ENCODE measurements around the gene EXOC1L.

EXOC1L gene

GRCh38 chr4:55826986-55827385 is 7.4 kb downstream of the EXOC1L start:
- DNase-seq, result no peak

DNA sequence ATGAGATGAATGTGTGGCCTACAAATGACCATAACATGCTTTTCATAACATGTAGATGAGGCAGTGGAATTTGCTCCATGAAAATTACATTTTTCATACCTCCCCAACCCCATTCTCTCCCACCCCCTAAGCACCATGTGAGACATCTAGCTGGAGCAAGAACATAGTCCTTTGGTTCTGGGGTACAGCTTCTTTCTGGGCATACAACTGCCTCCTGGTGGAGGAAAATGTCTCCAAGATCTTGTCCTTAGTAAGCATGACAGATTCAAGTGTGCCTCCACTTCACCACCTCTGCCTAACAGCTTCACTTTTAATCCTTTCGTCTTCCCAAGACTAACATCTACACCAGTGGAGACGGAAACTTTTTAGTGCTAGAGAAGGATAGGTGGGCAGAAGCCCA is 8.0 kb downstream of the EXOC1L start:
- no peak for TF ChIP-seq CTCF (IDR thresholded peaks at IDR 0.05; ENCODE audit: low read depth, low read length)
- Histone ChIP-seq H3K27ac (no peak overlapping the region), H3K27me3 (ENCODE audit: insufficient read depth, low read depth, severe bottlenecking) (no peaks in the 10 kb centered on the region)

More at GRCh38 chr4:55826986-55827385, 7.4 kb downstream of the EXOC1L start:
- Histone ChIP-seq H3K9me3 (ENCODE audit: severe bottlenecking) (no peaks in the 10 kb centered on the region), H3K4me3 (ENCODE audit: low read depth, low read length) (no peak overlapping the region), H3K36me3 (no peaks in the 10 kb centered on the region), H3K27me3 (ENCODE audit: insufficient read depth, low read depth, severe bottlenecking) (no peaks in the 10 kb centered on the region), H3K27ac (no peak overlapping the region)
- no peak for TF ChIP-seq CTCF (IDR thresholded peaks at IDR 0.05; ENCODE audit: low read depth, low read length)

DNA sequence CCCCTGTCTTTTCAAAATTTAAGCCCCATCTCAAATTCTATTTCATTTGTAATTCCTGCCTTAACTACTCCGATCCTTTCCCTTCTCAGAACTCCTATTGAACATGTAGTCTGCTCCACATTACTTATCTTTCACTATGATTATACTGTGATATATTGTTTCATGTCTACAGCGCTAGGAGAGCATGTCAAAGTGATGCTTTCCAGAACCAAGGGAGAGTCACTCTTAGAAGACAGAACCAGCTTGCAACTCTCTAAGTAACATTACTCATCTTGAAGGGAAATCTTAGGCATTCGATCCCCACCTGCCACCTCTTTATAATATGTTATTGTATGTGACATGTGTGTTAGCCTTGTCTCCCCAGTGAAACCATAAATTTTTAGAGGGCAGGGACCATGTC is 10.5 kb downstream of the EXOC1L start:
- Histone ChIP-seq H3K27me3 (ENCODE audit: insufficient read depth, low read depth, severe bottlenecking) (no peaks in the 10 kb centered on the region), H3K9me3 (ENCODE audit: severe bottlenecking) (no peaks in the 10 kb centered on the region), H3K36me3 (no peaks in the 10 kb centered on the region), H3K27ac (no peak overlapping the region), H3K4me3 (ENCODE audit: low read depth, low read length) (no peak overlapping the region)
- DNase-seq, result no peak
- no peak for TF ChIP-seq CTCF (IDR thresholded peaks at IDR 0.05; ENCODE audit: low read depth, low read length)

More for the DNA sequence above, 8.0 kb downstream of the EXOC1L start:
- Histone ChIP-seq H3K4me3 (ENCODE audit: low read depth, low read length) (no peak overlapping the region), H3K36me3 (no peaks in the 10 kb centered on the region), H3K9me3 (ENCODE audit: severe bottlenecking) (no peaks in the 10 kb centered on the region)
- no peak for DNase-seq

DNA sequence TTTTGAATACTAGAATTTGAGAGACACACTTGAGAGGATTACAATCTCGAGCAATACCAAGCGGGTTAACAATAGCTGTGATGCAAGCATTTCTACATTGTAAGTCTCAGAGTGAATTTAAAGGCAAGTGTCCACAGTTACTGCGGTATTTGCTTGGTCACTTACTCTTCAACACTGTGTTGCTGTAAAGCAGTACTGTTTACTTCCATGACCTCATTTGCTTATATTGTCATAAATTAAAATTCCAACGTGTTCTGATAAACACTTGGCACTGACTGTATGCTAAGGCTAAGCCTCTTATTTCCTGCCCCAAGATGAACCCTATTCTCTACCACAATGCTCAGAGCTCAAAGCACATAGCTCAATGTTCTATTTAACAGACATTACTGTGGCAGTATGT is 11.1 kb downstream of the EXOC1L start:
- no peak for TF ChIP-seq CTCF (IDR thresholded peaks at IDR 0.05; ENCODE audit: low read depth, low read length)
- no peaks in the 10 kb centered on the region for H3K27me3 ChIP-seq (ENCODE audit: insufficient read depth, low read depth, severe bottlenecking)
- no peaks in the 10 kb centered on the region for H3K36me3 ChIP-seq
- no peak for DNase-seq
- H3K27ac ChIP-seq, result no peak overlapping the region
- H3K4me3 ChIP-seq (ENCODE audit: low read depth, low read length), result no peak overlapping the region
- H3K9me3 ChIP-seq (ENCODE audit: severe bottlenecking), result no peaks in the 10 kb centered on the region

DNA sequence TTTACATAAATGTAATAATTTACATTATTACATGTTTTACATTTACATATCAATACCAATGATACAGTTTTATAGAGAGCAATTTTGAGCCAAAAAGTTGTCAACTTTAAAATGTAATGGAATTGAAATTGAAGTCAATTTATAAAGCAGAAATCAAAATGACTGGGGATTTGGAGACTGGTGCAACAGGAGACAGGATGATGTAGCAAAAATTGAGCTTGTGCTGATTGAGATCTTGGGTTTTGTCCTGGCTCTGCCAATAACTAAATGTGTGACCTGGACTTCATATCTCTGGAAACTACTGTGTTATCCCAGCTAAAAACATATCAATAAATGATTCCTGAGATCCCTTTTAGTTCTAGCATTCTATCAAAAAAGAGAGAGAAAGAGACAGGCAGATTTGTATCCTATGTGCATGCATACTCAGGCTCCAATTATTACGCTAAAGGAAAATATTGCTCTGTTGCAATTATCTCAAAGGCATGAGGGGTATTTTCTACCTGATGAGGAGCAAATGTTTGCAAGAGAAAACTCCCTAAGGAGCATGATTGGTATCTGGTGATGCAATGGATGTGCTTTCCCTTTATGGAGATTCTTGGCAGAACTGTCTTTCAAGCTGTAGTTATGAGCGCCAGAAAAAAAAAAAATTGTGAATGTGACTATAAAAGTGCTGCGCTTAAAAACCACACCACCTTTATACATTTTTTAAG is 14.7 kb downstream of the EXOC1L start:
- H3K9me3 ChIP-seq (ENCODE audit: severe bottlenecking), result peaks cover 2% of the 10 kb centered on the region
- TF ChIP-seq CTCF (IDR thresholded peaks at IDR 0.05; ENCODE audit: low read depth, low read length), result no peak
- DNase-seq, result no peak
- no peak overlapping the region for H3K4me3 ChIP-seq (ENCODE audit: low read depth, low read length)
- no peaks in the 10 kb centered on the region for H3K27me3 ChIP-seq (ENCODE audit: insufficient read depth, low read depth, severe bottlenecking)
- H3K27ac ChIP-seq, result no peak overlapping the region
- H3K36me3 ChIP-seq, result no peaks in the 10 kb centered on the region

DNA sequence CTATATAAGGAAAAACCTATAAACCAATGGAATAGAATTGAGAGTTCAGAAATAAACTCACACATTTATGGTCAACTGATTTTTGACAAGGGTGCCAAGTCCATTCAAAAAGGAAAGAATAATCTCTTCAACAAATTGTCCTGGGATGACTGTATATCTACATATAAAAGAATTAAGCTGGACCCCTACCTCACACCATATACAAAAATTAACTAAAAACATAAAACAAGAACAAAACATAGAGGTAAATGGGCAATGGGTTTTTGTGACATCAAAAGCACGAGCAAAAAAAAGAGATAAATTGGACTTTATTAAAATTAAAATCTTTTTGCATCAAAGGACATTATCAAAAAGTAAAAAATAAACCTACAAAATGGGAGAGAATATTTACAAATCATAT is 18.3 kb downstream of the EXOC1L start:
- TF ChIP-seq CTCF (IDR thresholded peaks at IDR 0.05; ENCODE audit: low read depth, low read length), result no peak
- no peak for DNase-seq
- no peaks in the 10 kb centered on the region for H3K27me3 ChIP-seq (ENCODE audit: insufficient read depth, low read depth, severe bottlenecking)
- no peaks in the 10 kb centered on the region for H3K36me3 ChIP-seq
- peaks cover 2% of the 10 kb centered on the region for H3K9me3 ChIP-seq (ENCODE audit: severe bottlenecking)
- no peak overlapping the region for H3K4me3 ChIP-seq (ENCODE audit: low read depth, low read length)
- H3K27ac ChIP-seq, result no peak overlapping the region

Data from WERI-Rb-1 (cell line).